Stimulated activated CD4-positive, alpha-beta T cell treated with anti-CD3 and anti-CD28 coated beads, Interleukin-4, amount 100 ng/mL, for 4 hours (primary cell): Measurements from ENCODE around the gene RHBDL3.
A peak's percentile ranks its signal among the peaks of the same experiment; 100 is the strongest.
"Not testable (repeated sequence)": the region's sequence is repeated elsewhere in the genome, so short reads cannot be mapped to it uniquely, and the experiment has no call there.

Source experiments
- DNase-seq, 2 experiments: peaks; one replicate each; pipeline ENCODE4 v3.0.0-alpha.2; 2020

The RHBDL3 gene

GRCh38 chr17:32265192-32265923 is at the start of gene RHBDL3:
Gene RHBDL3 (plus strand): TSS chr17:32265832. CDS start chr17:32266190, 358 bp downstream.
- peak; percentile 16 to 21 for DNase-seq

GRCh38 chr17:32222621-32223020 is 43.0 kb upstream of the RHBDL3 start:
- no peak for DNase-seq

- DNase-seq, result no peak
These were observed 41.9 kb upstream of the RHBDL3 start for GRCh38 chr17:32223703-32224102.

GRCh38 chr17:32226886-32227285 is 38.7 kb upstream of the RHBDL3 start:
- DNase-seq, result no peak

GRCh38 chr17:32227910-32228309 is 37.7 kb upstream of the RHBDL3 start:
- DNase-seq, result no peak

GRCh38 chr17:32235588-32235987 is 30.0 kb upstream of the RHBDL3 start:
- no peak for DNase-seq

- no peak for DNase-seq
These were observed 26.2 kb upstream of the RHBDL3 start for GRCh38 chr17:32239456-32239855.

- no peak for DNase-seq
These were observed 24.9 kb upstream of the RHBDL3 start for GRCh38 chr17:32240750-32241149.

GRCh38 chr17:32241640-32242039 is 24.0 kb upstream of the RHBDL3 start:
- DNase-seq, result no peak

GRCh38 chr17:32249475-32249874 is 16.2 kb upstream of the RHBDL3 start:
- DNase-seq, result no peak

- DNase-seq, result peak; percentile 50 to 62
These were observed 12.5 kb upstream of the RHBDL3 start for GRCh38 chr17:32253117-32253611.

GRCh38 chr17:32256012-32256700 is 9.5 kb upstream of the RHBDL3 start:
- no peak for DNase-seq

GRCh38 chr17:32256701-32257019 is 9.0 kb upstream of the RHBDL3 start:
- DNase-seq, result no peak

- DNase-seq, result no peak
These were observed 7.1 kb upstream of the RHBDL3 start for GRCh38 chr17:32258383-32259140.

- no peak for DNase-seq
These were observed 6.0 kb upstream of the RHBDL3 start for GRCh38 chr17:32259586-32259985.

GRCh38 chr17:32261417-32261736 is 4.3 kb upstream of the RHBDL3 start:
- no peak for DNase-seq

GRCh38 chr17:32261936-32262510 is 3.6 kb upstream of the RHBDL3 start:
- no peak for DNase-seq

GRCh38 chr17:32263515-32263914 is 2.1 kb upstream of the RHBDL3 start:
- not testable (repeated sequence) for DNase-seq

GRCh38 chr17:32264140-32264799 is 1.4 kb upstream of the RHBDL3 start:
- DNase-seq, result no peak

GRCh38 chr17:32264823-32265191 is 825 bp upstream of the RHBDL3 start:
- DNase-seq, result no peak

GRCh38 chr17:32266051-32266388 is 388 bp downstream of the RHBDL3 start:
- DNase-seq, result no peak

- peak; percentile 13 to 32 for DNase-seq
These were observed 1.0 kb downstream of the RHBDL3 start for GRCh38 chr17:32266389-32267301.
